GM12892 (cell line): Measurements from ENCODE around the gene SLC25A25.

ENCODE experiments used
- POLR2A ChIP-seq: IDR thresholded peaks from 2 replicates; pipeline ENCODE4 v1.6.1; 2011; ENCODE audit warnings: low read depth, low read length, control low read depth
- TAF1 ChIP-seq: IDR thresholded peaks from 2 replicates; pipeline ENCODE4 v1.6.1; 2011; ENCODE audit warnings: low read depth, mild to moderate bottlenecking, control low read depth, low read length, borderline replicate concordance

DNA sequence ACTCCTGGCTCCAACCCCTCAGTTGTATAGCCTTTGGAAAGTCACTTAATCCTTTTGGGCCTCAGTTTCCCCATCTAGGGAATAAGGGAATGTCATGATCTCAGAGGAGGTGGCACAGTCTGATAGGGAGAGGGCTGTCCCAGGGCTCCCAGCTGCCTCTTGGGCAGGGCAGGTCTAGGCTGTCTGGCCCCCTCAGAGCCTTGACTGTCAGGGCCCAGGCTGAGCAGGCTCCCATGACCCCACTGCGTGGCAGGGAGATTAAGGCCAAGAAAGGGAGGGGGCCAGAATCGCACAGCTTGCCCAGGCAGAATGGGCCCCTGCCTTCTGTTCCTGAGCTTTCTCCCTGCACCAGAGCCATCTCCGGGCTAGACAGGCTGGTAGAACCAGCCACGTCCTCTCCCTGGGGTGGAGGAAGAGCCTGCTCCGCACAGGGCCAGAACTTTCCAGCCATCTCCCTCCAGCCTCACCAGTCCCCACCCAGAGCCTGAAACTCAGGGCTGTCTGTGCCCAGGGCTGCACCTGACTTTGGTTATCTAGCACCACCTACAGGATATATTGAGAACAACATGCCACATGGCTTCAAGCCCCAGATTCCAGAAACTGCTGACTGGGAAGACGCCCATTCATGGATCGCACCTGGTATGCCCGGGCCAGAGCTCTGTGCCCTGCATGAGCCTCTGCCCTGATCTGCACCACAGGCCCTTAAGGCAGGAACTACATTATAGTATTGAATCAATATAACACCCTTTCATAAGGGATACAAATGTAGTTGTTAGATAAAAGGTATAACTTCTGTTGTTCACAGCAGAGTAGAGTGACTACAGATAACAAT, 33.0 kb upstream of the SLC25A25 start:
- no peak for TF ChIP-seq POLR2A
- TF ChIP-seq TAF1: no peak
